ENCODE measurements around the gene SRGN. TPM values are rescaled to one million over a fixed set of nuclear protein-coding genes. Genes with fewer than 3 reads are reported as not detected.
A peak's percentile ranks its signal among the peaks of the same experiment; 100 is the strongest.

Gene SRGN
- total RNA-seq, 1 donor: 127 TPM

DNA sequence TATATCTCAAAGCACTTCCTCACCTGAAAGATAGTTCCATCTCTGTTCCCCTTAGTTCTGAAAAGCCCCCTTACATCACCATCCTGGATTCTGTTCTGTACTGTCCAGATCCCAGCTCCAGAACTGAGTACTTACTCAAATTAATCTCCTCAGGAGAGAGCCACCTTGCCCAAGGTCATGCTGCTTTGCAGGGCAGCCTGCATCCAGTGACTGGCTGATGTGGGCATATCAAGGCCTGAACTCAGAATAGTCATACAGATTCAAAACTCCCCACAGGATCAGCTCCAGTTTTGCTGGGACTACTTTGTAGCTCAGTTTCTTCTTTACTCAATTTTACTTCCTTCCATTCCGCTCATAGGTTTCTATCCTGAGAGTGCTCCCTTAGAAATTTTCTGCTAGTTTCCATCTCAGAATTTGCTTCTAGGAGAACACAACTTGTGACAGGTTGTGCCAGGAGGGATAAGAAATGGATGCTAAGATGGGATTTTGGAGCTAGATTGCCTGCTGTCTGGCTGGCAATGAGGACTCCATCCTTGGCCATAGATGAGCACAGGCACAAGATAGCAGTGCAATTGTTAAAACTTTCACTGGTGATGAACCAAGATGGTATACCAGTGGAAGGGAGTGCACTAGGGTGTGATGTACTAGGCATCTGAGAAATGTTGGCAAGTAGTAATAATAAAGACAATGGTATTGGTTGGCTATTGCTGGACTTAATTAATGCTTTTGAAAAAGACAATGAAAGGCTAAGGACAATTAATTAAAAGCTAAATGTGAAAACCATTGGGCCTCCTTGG, 17.3 kb downstream of the SRGN start:
- TF ChIP-seq, protein P1, sequence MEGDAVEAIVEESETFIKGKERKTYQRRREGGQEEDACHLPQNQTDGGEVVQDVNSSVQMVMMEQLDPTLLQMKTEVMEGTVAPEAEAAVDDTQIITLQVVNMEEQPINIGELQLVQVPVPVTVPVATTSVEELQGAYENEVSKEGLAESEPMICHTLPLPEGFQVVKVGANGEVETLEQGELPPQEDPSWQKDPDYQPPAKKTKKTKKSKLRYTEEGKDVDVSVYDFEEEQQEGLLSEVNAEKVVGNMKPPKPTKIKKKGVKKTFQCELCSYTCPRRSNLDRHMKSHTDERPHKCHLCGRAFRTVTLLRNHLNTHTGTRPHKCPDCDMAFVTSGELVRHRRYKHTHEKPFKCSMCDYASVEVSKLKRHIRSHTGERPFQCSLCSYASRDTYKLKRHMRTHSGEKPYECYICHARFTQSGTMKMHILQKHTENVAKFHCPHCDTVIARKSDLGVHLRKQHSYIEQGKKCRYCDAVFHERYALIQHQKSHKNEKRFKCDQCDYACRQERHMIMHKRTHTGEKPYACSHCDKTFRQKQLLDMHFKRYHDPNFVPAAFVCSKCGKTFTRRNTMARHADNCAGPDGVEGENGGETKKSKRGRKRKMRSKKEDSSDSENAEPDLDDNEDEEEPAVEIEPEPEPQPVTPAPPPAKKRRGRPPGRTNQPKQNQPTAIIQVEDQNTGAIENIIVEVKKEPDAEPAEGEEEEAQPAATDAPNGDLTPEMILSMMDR (IDR thresholded peaks at IDR 0.05; ENCODE audit: insufficient read depth, low read length): no peak
- no peak for DNase-seq (ENCODE audit: low read depth)
- no peak overlapping the region for H3K4me3 ChIP-seq (ENCODE audit: low read depth, low read length)

DNA sequence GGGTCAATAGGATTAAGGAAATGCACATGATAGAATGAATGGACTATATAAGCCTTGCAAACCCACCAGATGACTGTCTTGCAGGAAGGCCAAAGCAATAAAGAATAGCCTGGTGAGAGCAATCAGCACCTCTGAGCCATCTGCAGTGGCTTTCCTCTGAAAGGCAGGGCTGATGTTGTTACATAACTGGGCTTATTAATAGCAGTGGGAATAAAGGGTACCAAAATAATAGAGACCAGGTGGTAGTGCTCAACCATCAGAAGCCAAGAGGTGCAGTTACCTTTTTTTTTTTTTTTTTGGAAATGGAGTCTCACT, 19.2 kb downstream of the SRGN start:
- H3K4me3 ChIP-seq (ENCODE audit: low read depth, low read length): no peak overlapping the region
- no peak for DNase-seq (ENCODE audit: low read depth)
- TF ChIP-seq, protein P1 (IDR thresholded peaks at IDR 0.05; ENCODE audit: insufficient read depth, low read length): no peak

DNA sequence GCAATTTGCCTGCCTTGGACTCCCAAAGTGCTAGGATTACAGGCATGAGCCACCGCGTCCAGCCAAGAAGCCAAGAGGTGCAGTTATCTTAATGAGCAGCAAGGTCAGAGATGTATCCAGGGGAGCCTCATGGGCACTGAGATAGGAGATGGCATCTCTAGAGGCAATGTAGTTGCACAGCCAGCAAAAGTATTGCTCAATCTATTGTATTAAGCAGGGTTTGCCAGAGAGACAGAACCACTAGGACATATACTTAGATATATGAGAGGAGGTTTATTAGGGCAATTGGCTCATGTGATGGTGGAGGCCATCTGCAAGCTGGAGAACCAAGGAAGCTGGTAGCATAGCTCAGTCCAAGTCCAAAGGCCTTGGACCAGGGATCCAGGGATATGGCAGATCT, 19.8 kb downstream of the SRGN start:
- no peak for DNase-seq (ENCODE audit: low read depth)
- TF ChIP-seq, protein P1 (IDR thresholded peaks at IDR 0.05; ENCODE audit: insufficient read depth, low read length): no peak
- no peak overlapping the region for H3K4me3 ChIP-seq (ENCODE audit: low read depth, low read length)

DNA sequence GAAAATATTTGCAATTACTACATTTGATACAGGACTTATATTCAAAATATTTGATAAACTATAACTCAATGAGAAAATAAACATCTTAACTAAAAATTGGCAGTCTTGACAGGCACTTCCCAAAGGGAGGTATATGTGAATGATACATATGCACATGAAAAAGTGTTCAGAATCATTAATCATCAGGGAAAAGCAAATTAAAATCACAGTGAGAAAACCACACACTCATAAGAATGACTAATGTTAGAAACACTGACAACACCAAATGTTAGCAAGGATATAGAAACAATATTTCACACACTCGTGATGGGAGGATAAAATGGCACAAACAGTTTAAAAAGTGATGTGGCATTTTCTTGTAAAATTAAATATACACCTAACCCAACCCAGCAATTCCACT, 32.0 kb downstream of the SRGN start:
- TF ChIP-seq, protein P1 (IDR thresholded peaks at IDR 0.05; ENCODE audit: insufficient read depth, low read length): no peak
- no peak for DNase-seq (ENCODE audit: low read depth)
- H3K4me3 ChIP-seq (ENCODE audit: low read depth, low read length): no peak overlapping the region

DNA sequence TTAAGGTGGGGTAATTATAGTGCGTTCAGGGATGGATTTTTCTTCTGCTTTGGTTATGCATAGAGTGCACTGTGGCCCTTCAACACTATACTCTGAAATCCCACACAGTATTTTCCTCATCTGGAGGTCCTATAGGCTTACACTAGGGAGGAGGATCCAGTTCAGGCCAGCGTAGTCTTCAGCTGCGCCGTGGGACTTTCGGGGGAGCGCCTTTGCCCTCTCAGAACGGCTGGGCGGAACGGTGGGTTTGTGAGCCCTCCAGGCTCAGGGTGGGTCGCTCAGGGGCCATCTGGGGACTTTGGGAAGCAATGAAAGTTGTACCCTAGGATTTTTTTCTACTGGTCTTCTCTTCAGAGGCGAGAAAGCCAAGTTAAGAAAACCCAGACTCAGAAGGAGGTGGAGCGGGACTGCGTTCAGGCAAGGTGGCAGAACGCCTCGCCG, 35.4 kb downstream of the SRGN start:
- TF ChIP-seq, protein P1 (IDR thresholded peaks at IDR 0.05; ENCODE audit: insufficient read depth, low read length): no peak
- peak overlapping the region; percentile 84 for H3K4me3 ChIP-seq (ENCODE audit: low read depth, low read length)
- DNase-seq (ENCODE audit: low read depth): peak; percentile 72

DNA sequence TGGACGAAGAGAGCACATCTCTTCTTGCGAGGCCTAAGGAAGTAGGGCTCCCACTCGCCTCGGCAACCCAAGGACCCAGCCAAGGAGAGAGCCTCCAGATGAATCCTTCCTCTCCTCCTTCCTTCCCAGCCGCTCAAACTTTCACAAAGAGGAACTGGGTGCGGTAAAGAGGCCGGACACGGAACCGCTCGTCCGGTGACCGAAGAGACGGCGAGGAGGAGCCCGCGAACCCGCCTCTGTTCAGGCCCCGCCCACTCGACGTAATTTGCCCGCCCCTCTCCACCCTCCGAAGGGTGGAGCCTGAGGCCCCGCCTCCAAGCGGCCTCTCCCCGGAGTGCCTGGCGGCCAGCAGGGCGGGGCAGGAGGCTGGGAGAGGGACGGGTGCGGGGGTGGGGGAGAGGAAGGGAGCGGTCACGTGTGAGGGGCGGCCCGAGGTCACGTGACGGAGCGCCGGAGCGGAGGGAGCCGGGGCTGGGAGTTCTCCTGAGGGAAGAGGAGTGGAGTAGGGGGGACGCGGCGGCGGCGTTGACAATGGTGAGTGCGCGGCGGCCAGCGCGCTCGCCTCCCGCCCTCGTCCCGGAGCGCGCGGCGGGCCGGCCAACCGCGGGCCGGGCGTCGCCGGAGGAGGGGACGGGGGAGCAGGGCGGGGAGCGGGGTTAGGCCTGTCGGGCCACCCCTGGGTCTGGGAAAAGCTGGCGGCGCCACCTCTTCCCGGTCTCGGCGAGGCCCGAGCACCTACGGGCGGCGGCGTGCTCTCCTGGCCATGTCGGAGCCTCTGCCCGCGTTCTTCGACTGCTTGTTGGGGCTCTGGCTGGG, 36.1 kb downstream of the SRGN start, which contains the start of gene VPS26A:
Gene VPS26A (plus strand): TSS at position 432 of the 816 bp plus-strand sequence. CDS start 100 bp downstream, at position 532.
- peak within 1 kb of the TSS; percentile 86 for H3K4me3 ChIP-seq (ENCODE audit: low read depth, low read length)
- TF ChIP-seq, protein P1 (IDR thresholded peaks at IDR 0.05; ENCODE audit: insufficient read depth, low read length): peak; percentile 37
- DNase-seq (ENCODE audit: low read depth): peak; percentile 96
